ENCODE data around the gene PPP2R2B.

PPP2R2B gene

GRCh38 chr5:146582051-146582596, 296.4 kb downstream of the PPP2R2B start:
- Histone ChIP-seq H3K4ac (ENCODE audit: low read depth in 1 of 2, low read length in 2 of 2) (no peak overlapping the region), H4K8ac (ENCODE audit: low read length) (no peak overlapping the region), H2BK120ac (ENCODE audit: low read depth, low read length) (no peak overlapping the region), H2BK15ac (ENCODE audit: low read depth, poor library complexity, severe bottlenecking) (no peak overlapping the region), H3K4me3 (ENCODE audit: insufficient read depth in 1 of 2, low read depth in 1 of 2, low read length in 2 of 2) (no peak overlapping the region), H3K27me3 (ENCODE audit: control insufficient read depth in 1 of 2, insufficient read depth in 1 of 2, low read length in 2 of 2) (peaks cover 13% of the 10 kb centered on the region in 2 experiments), H3K4me2 (ENCODE audit: low read length, poor library complexity, severe bottlenecking) (no peak overlapping the region), H3K79me1 (replicated peaks; ENCODE audit: low read length, poor library complexity, severe bottlenecking) (no peaks in the 10 kb centered on the region), H3K14ac (ENCODE audit: low read length in 2 of 2) (peak overlapping the region in 1 of 2 experiments; percentile 66), H4K91ac (ENCODE audit: low read length) (no peak overlapping the region), H3K36me3 (ENCODE audit: control insufficient read depth in 1 of 2, insufficient read depth in 2 of 2, low read depth in 1 of 2, low read length in 2 of 2) (no peaks in the 10 kb centered on the region), H2AK5ac (ENCODE audit: low read length, severe bottlenecking) (no peak overlapping the region), H3K23ac (ENCODE audit: low read length in 2 of 2) (no peak overlapping the region), H3K9me3 (ENCODE audit: control insufficient read depth, low read length) (no peaks in the 10 kb centered on the region), H3K9ac (ENCODE audit: low read length) (no peak overlapping the region), H3K18ac (ENCODE audit: low read depth in 1 of 2, low read length in 2 of 2) (no peak overlapping the region), H3K27ac (ENCODE audit: low read length, poor library complexity, severe bottlenecking) (no peak overlapping the region), H2BK5ac (ENCODE audit: low read depth, low read length, poor library complexity, severe bottlenecking) (no peak overlapping the region), H2BK12ac (ENCODE audit: low read length in 2 of 2) (no peak overlapping the region), H3K4me1 (ENCODE audit: control insufficient read depth, insufficient read depth, low read depth, low read length) (peaks cover 2% of the 10 kb centered on the region), H2AFZ (ENCODE audit: low read depth, low read length) (no peak overlapping the region)
- no peak for DNase-seq

DNA sequence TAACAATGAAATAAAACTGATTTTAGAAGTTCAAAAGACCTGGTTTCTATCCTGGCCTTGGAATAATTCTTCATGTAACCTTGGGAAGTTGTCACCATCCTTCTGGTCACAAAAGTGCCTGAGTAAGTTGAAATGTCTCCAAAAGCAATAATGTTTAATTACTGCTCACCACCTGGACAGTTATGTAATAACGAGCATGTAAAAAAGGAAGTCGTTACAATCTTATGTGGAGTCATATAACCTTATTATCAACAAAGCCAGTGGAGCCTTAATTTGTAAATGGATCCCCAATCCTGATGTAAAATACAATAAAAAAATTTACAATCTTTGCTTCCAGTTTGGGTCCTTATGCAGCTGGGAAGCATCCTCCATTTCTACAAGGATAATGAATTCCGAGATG, 298.3 kb downstream of the PPP2R2B start:
- DNase-seq: no peak
- no peak overlapping the region for H3K4ac ChIP-seq (ENCODE audit: low read depth in 1 of 2, low read length in 2 of 2)
- no peak overlapping the region for H2BK120ac ChIP-seq (ENCODE audit: low read depth, low read length)
- H3K36me3 ChIP-seq (ENCODE audit: control insufficient read depth in 1 of 2, insufficient read depth in 2 of 2, low read depth in 1 of 2, low read length in 2 of 2): no peaks in the 10 kb centered on the region
- no peak overlapping the region for H3K4me2 ChIP-seq (ENCODE audit: low read length, poor library complexity, severe bottlenecking)
- no peaks in the 10 kb centered on the region for H3K9me3 ChIP-seq (ENCODE audit: control insufficient read depth, low read length)
- peaks cover 2% of the 10 kb centered on the region for H3K4me1 ChIP-seq (ENCODE audit: control insufficient read depth, insufficient read depth, low read depth, low read length)
- WGBS: 96% methylated on average over 1 of the region's 3 CpGs
- H2BK5ac ChIP-seq (ENCODE audit: low read depth, low read length, poor library complexity, severe bottlenecking): no peak overlapping the region
- H4K91ac ChIP-seq (ENCODE audit: low read length): no peak overlapping the region
- H2BK15ac ChIP-seq (ENCODE audit: low read depth, poor library complexity, severe bottlenecking): no peak overlapping the region
- H3K79me1 ChIP-seq (replicated peaks; ENCODE audit: low read length, poor library complexity, severe bottlenecking): no peaks in the 10 kb centered on the region
- H3K9ac ChIP-seq (ENCODE audit: low read length): no peak overlapping the region
- no peak overlapping the region for H2AFZ ChIP-seq (ENCODE audit: low read depth, low read length)
- no peak overlapping the region for H3K18ac ChIP-seq (ENCODE audit: low read depth in 1 of 2, low read length in 2 of 2)
- no peak overlapping the region for H4K8ac ChIP-seq (ENCODE audit: low read length)
- H3K4me3 ChIP-seq (ENCODE audit: insufficient read depth in 1 of 2, low read depth in 1 of 2, low read length in 2 of 2): no peak overlapping the region
- peaks cover 13% of the 10 kb centered on the region in 2 experiments for H3K27me3 ChIP-seq (ENCODE audit: control insufficient read depth in 1 of 2, insufficient read depth in 1 of 2, low read length in 2 of 2)
- H2AK5ac ChIP-seq (ENCODE audit: low read length, severe bottlenecking): no peak overlapping the region
- H3K14ac ChIP-seq (ENCODE audit: low read length in 2 of 2): no peak overlapping the region
- H2BK12ac ChIP-seq (ENCODE audit: low read length in 2 of 2): no peak overlapping the region
- H3K27ac ChIP-seq (ENCODE audit: low read length, poor library complexity, severe bottlenecking): no peak overlapping the region
- no peak overlapping the region for H3K23ac ChIP-seq (ENCODE audit: low read length in 2 of 2)

GRCh38 chr5:146574713-146575112, 303.8 kb downstream of the PPP2R2B start:
- no peak overlapping the region for H3K4me3 ChIP-seq (ENCODE audit: insufficient read depth in 1 of 2, low read depth in 1 of 2, low read length in 2 of 2)
- 75% methylated on average over 1 of the region's 1 CpG for WGBS

DNA sequence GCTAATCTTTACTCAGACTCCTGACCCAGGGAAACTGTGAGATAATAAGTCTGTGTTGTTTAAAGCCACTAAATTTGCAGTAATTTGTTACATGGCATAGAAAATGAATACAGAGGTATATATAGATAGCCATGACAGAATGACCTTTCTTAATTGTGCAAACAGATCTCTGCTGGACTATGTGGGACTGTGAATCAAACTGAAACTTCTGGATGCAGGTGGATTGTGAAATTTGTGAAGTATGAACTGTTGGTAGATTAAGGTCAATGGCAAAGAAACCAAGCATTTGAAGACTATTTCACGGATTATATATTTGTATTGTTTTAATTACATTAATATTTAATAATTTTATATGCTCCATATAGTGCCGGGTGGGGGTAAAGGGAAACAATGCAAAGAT, 310.4 kb downstream of the PPP2R2B start:
- Histone ChIP-seq H3K14ac (ENCODE audit: low read length in 2 of 2) (no peak overlapping the region), H4K91ac (ENCODE audit: low read length) (no peak overlapping the region), H2BK12ac (ENCODE audit: low read length in 2 of 2) (no peak overlapping the region), H4K8ac (ENCODE audit: low read length) (no peak overlapping the region), H3K4me3 (ENCODE audit: insufficient read depth in 1 of 2, low read depth in 1 of 2, low read length in 2 of 2) (no peak overlapping the region), H2BK15ac (ENCODE audit: low read depth, poor library complexity, severe bottlenecking) (no peak overlapping the region), H3K36me3 (ENCODE audit: control insufficient read depth in 1 of 2, insufficient read depth in 2 of 2, low read depth in 1 of 2, low read length in 2 of 2) (no peaks in the 10 kb centered on the region), H2BK5ac (ENCODE audit: low read depth, low read length, poor library complexity, severe bottlenecking) (no peak overlapping the region), H3K4ac (ENCODE audit: low read depth in 1 of 2, low read length in 2 of 2) (no peak overlapping the region), H3K27me3 (ENCODE audit: control insufficient read depth in 1 of 2, insufficient read depth in 1 of 2, low read length in 2 of 2) (no peaks in the 10 kb centered on the region), H3K79me1 (replicated peaks; ENCODE audit: low read length, poor library complexity, severe bottlenecking) (no peaks in the 10 kb centered on the region), H3K9me3 (ENCODE audit: control insufficient read depth, low read length) (peaks cover 4% of the 10 kb centered on the region), H3K9ac (ENCODE audit: low read length) (no peak overlapping the region), H3K27ac (ENCODE audit: low read length, poor library complexity, severe bottlenecking) (no peak overlapping the region), H3K4me1 (ENCODE audit: control insufficient read depth, insufficient read depth, low read depth, low read length) (peaks cover 1% of the 10 kb centered on the region), H2AK5ac (ENCODE audit: low read length, severe bottlenecking) (no peak overlapping the region), H3K23ac (ENCODE audit: low read length in 2 of 2) (no peak overlapping the region), H2BK120ac (ENCODE audit: low read depth, low read length) (no peak overlapping the region), H2AFZ (ENCODE audit: low read depth, low read length) (no peak overlapping the region), H3K18ac (ENCODE audit: low read depth in 1 of 2, low read length in 2 of 2) (no peak overlapping the region), H3K4me2 (ENCODE audit: low read length, poor library complexity, severe bottlenecking) (no peak overlapping the region)
- DNase-seq: no peak
- no CpG with 5 or more reads among the region's 2 CpGs for WGBS

More at GRCh38 chr5:146574713-146575112, 303.8 kb downstream of the PPP2R2B start:
- peaks cover 4% of the 10 kb centered on the region for H3K9me3 ChIP-seq (ENCODE audit: control insufficient read depth, low read length)
- H3K4me2 ChIP-seq (ENCODE audit: low read length, poor library complexity, severe bottlenecking): no peak overlapping the region
- H3K79me1 ChIP-seq (replicated peaks; ENCODE audit: low read length, poor library complexity, severe bottlenecking): no peaks in the 10 kb centered on the region
- no peak overlapping the region for H2BK5ac ChIP-seq (ENCODE audit: low read depth, low read length, poor library complexity, severe bottlenecking)
- no peak overlapping the region for H3K9ac ChIP-seq (ENCODE audit: low read length)
- H3K27me3 ChIP-seq (ENCODE audit: control insufficient read depth in 1 of 2, insufficient read depth in 1 of 2, low read length in 2 of 2): no peaks in the 10 kb centered on the region
- no peak overlapping the region for H2BK12ac ChIP-seq (ENCODE audit: low read length in 2 of 2)
- no peak overlapping the region for H4K91ac ChIP-seq (ENCODE audit: low read length)
- DNase-seq: no peak
- H2AFZ ChIP-seq (ENCODE audit: low read depth, low read length): no peak overlapping the region
- no peak overlapping the region for H3K27ac ChIP-seq (ENCODE audit: low read length, poor library complexity, severe bottlenecking)
- no peak overlapping the region for H3K14ac ChIP-seq (ENCODE audit: low read length in 2 of 2)
- H4K8ac ChIP-seq (ENCODE audit: low read length): no peak overlapping the region
- H3K4ac ChIP-seq (ENCODE audit: low read depth in 1 of 2, low read length in 2 of 2): no peak overlapping the region
- H3K18ac ChIP-seq (ENCODE audit: low read depth in 1 of 2, low read length in 2 of 2): no peak overlapping the region
- no peaks in the 10 kb centered on the region for H3K36me3 ChIP-seq (ENCODE audit: control insufficient read depth in 1 of 2, insufficient read depth in 2 of 2, low read depth in 1 of 2, low read length in 2 of 2)
- no peak overlapping the region for H2BK120ac ChIP-seq (ENCODE audit: low read depth, low read length)
- no peak overlapping the region for H2BK15ac ChIP-seq (ENCODE audit: low read depth, poor library complexity, severe bottlenecking)
- no peaks in the 10 kb centered on the region for H3K4me1 ChIP-seq (ENCODE audit: control insufficient read depth, insufficient read depth, low read depth, low read length)
- H3K23ac ChIP-seq (ENCODE audit: low read length in 2 of 2): no peak overlapping the region
- H2AK5ac ChIP-seq (ENCODE audit: low read length, severe bottlenecking): no peak overlapping the region

Measured in mesenchymal stem cell (in vitro differentiated cells and primary cell).